H9 (cell line): Measurements from ENCODE around the gene IGFBP4. TPM values are rescaled to one million over a fixed set of nuclear protein-coding genes. Genes with fewer than 3 reads are reported as not detected.
A peak's percentile ranks its signal among the peaks of the same experiment; 100 is the strongest.

Source experiments
- DNase-seq: peaks from one replicate; pipeline ENCODE4 v3.0.0-alpha.2; 2017
- H2AFZ ChIP-seq: one replicate; pipeline ENCODE4 v1.6.1; 2013; ENCODE audit warnings: mild to moderate bottlenecking, low read length, control low read depth, moderate library complexity
- H2AK5ac ChIP-seq: 2 replicates; pipeline ENCODE4 v1.6.1; 2013; ENCODE audit warnings: low read length, control low read depth, mixed read lengths; ENCODE audit not compliant: insufficient read length
- H2BK120ac ChIP-seq: one replicate; pipeline ENCODE4 v1.6.1; 2013; ENCODE audit warnings: low read depth, mild to moderate bottlenecking, low read length, control low read depth, inconsistent platforms; ENCODE audit not compliant: poor library complexity, severe bottlenecking
- H2BK12ac ChIP-seq: 2 replicates; pipeline ENCODE4 v1.6.1; 2013; ENCODE audit warnings: low read length, control low read depth, mixed read lengths, low read depth; ENCODE audit not compliant: insufficient read length
- H2BK15ac ChIP-seq: 2 replicates; pipeline ENCODE4 v1.6.1; 2013; ENCODE audit warnings: low read depth, low read length, control low read depth
- H2BK20ac ChIP-seq: one replicate; pipeline ENCODE4 v1.6.1; 2013; ENCODE audit warnings: low read depth, mild to moderate bottlenecking, low read length, control low read depth, inconsistent platforms; ENCODE audit not compliant: poor library complexity, severe bottlenecking
- H2BK5ac ChIP-seq: 2 replicates; pipeline ENCODE4 v1.6.1; 2013; ENCODE audit warnings: low read length, control low read depth, mixed read lengths; ENCODE audit not compliant: insufficient read length
- H3K14ac ChIP-seq: 2 replicates; pipeline ENCODE4 v1.6.1; 2013; ENCODE audit warnings: low read length, control low read depth; ENCODE audit not compliant: insufficient read depth
- H3K18ac ChIP-seq: 2 replicates; pipeline ENCODE4 v1.6.1; 2013; ENCODE audit warnings: low read depth, mild to moderate bottlenecking, mixed read lengths, low read length, control low read depth; ENCODE audit not compliant: insufficient read length
- H3K23ac ChIP-seq: 2 replicates; pipeline ENCODE4 v1.6.1; 2013; ENCODE audit warnings: low read length, control low read depth, mixed read lengths, low read depth; ENCODE audit not compliant: insufficient read length
- H3K23me2 ChIP-seq: 2 replicates; pipeline ENCODE4 v1.6.1; 2013; ENCODE audit warnings: low read depth, mild to moderate bottlenecking, mixed read lengths, low read length, control low read depth; ENCODE audit not compliant: insufficient read length, poor library complexity, severe bottlenecking
- H3K27ac ChIP-seq: 2 replicates; pipeline ENCODE4 v1.5.1; 2013; ENCODE audit warnings: low read length, control low read depth, mixed read lengths, low read depth; ENCODE audit not compliant: insufficient read length
- H3K27me3 ChIP-seq: 2 replicates; pipeline ENCODE4 v1.6.1; 2013; ENCODE audit warnings: low read length, control low read depth, inconsistent platforms; ENCODE audit not compliant: insufficient read depth
- H3K4ac ChIP-seq: 2 replicates; pipeline ENCODE4 v1.6.1; 2013; ENCODE audit warnings: low read depth, mild to moderate bottlenecking, control low read depth, inconsistent platforms, low read length, moderate library complexity
- H3K4me1 ChIP-seq: 2 replicates; pipeline ENCODE4 v1.6.1; 2013; ENCODE audit warnings: low read length, control low read depth, inconsistent platforms; ENCODE audit not compliant: insufficient read depth
- H3K4me2 ChIP-seq: 2 replicates; pipeline ENCODE4 v1.6.1; 2013; ENCODE audit warnings: low read length, control low read depth, mixed read lengths; ENCODE audit not compliant: insufficient read length, insufficient read depth
- H3K56ac ChIP-seq: 2 replicates; pipeline ENCODE4 v1.6.1; 2013; ENCODE audit warnings: low read depth, mild to moderate bottlenecking, mixed read lengths, low read length, control low read depth; ENCODE audit not compliant: insufficient read length
- H3K79me1 ChIP-seq: 2 replicates; pipeline ENCODE4 v1.6.1; 2013; ENCODE audit warnings: low read depth, mild to moderate bottlenecking, moderate library complexity, low read length, control low read depth, inconsistent platforms; ENCODE audit not compliant: insufficient read depth, poor library complexity, severe bottlenecking
- H3K79me2 ChIP-seq: 2 replicates; pipeline ENCODE4 v1.6.1; 2013; ENCODE audit warnings: low read length, control low read depth, inconsistent platforms; ENCODE audit not compliant: insufficient read depth
- H3K9ac ChIP-seq: 2 replicates; pipeline ENCODE4 v1.6.1; 2013; ENCODE audit warnings: low read length, control low read depth, mixed read lengths; ENCODE audit not compliant: insufficient read length; ENCODE audit errors: extremely low read depth
- H3K9me3 ChIP-seq: one replicate; pipeline ENCODE4 v1.6.1; 2013; ENCODE audit warnings: low read depth, low read length, inconsistent platforms; ENCODE audit not compliant: control insufficient read depth
- H3T11ph ChIP-seq: one replicate; pipeline ENCODE4 v1.6.1; 2013; ENCODE audit warnings: mild to moderate bottlenecking, low read length, control low read depth, inconsistent platforms
- H4K20me1 ChIP-seq: one replicate; pipeline ENCODE4 v1.6.1; 2013; ENCODE audit not compliant: control insufficient read depth, insufficient read length, insufficient read depth
- H4K5ac ChIP-seq: 2 replicates; pipeline ENCODE4 v1.6.1; 2013; ENCODE audit warnings: low read depth, mild to moderate bottlenecking, mixed read lengths, low read length, control low read depth; ENCODE audit not compliant: insufficient read length
- H4K8ac ChIP-seq: replicated peaks from 2 replicates; pipeline ENCODE4 v1.6.1; 2013; ENCODE audit warnings: low read length, control low read depth, mixed read lengths, low read depth; ENCODE audit not compliant: insufficient read length
- H4K91ac ChIP-seq: 2 replicates; pipeline ENCODE4 v1.6.1; 2013; ENCODE audit warnings: low read depth, mild to moderate bottlenecking, moderate library complexity, mixed read lengths, low read length, control low read depth; ENCODE audit not compliant: insufficient read length
- H3K27ac Mint-ChIP-seq, 3 experiments: 2 replicates in 2 of 3; 3 replicates in 1 of 3; pipeline ENCODE4 v1.8.0; 2020 to 2021; ENCODE audit warnings: mixed read lengths in 3 of 3, mild to moderate bottlenecking in 1 of 3, moderate library complexity in 1 of 3
- H3K27me3 Mint-ChIP-seq: 2 replicates; pipeline ENCODE4 v1.8.0; 2021; ENCODE audit warnings: low read depth, mild to moderate bottlenecking, moderate library complexity, mixed read lengths
- H3K36me3 Mint-ChIP-seq, 3 experiments: 2 replicates in 2 of 3; 3 replicates in 1 of 3; pipeline ENCODE4 v1.8.0; 2020 to 2021; ENCODE audit warnings: low read depth in 3 of 3, mixed read lengths in 3 of 3; ENCODE audit not compliant: insufficient read depth in 1 of 3
- H3K4me1 Mint-ChIP-seq, 2 experiments: 2 replicates each; pipeline ENCODE4 v1.8.0; 2020; ENCODE audit warnings: mixed read lengths in 2 of 2
- H3K4me3 Mint-ChIP-seq, 2 experiments: 2 replicates in 1 of 2; 3 replicates in 1 of 2; pipeline ENCODE4 v1.8.0; 2020 to 2021; ENCODE audit warnings: mild to moderate bottlenecking in 2 of 2, mixed read lengths in 2 of 2, moderate library complexity in 1 of 2
- H3K9me3 Mint-ChIP-seq, 2 experiments: 2 replicates in 1 of 2; 3 replicates in 1 of 2; pipeline ENCODE4 v1.8.0; 2020; ENCODE audit warnings: mild to moderate bottlenecking in 2 of 2, mixed read lengths in 2 of 2, moderate library complexity in 1 of 2
- CTCF ChIP-seq: fragments of 200-600 bp; sonication (generic); conservative IDR thresholded peaks from 3 replicates; pipeline ENCODE4 v1.8.0; 2021; ENCODE audit warnings: antibody characterized with exemption, mild to moderate bottlenecking
- WGBS: extraction: QIAGEN DNeasy Blood & Tissue Kit; methylation state at CpG from one replicate; pipeline ENCODE4 v1.1.7; 2013; ENCODE audit warnings: missing lambda C conversion rate, low lambda C conversion rate, mixed read lengths; ENCODE audit not compliant: insufficient read length; ENCODE audit errors: extremely low coverage; 5-methylcytosine and 5-hydroxymethylcytosine counted together
- total RNA-seq: library from RNA; stranded (reverse); gene quantifications from 2 replicates; pipeline ENCODE4 v1.2.1, GENCODE V29; 2021

The IGFBP4 gene
- total RNA-seq, 1 experiment from 2014 or later, result 49.9 TPM

- no peak overlapping the region for H2AK5ac ChIP-seq
- H3K4me3 Mint-ChIP-seq, result no peak overlapping the region; a peak in 1 of 5 replicates
- H3K23me2 ChIP-seq, result no peaks in the 10 kb centered on the region
- no peaks in the 10 kb centered on the region for H3K9me3 Mint-ChIP-seq
- no peaks in the 10 kb centered on the region for H3K9me3 ChIP-seq
- no peaks in the 10 kb centered on the region for H3K27me3 ChIP-seq
- no peak overlapping the region for H2BK5ac ChIP-seq
- peak; percentile 76 for DNase-seq
- H4K5ac ChIP-seq, result no peak overlapping the region
- no peak overlapping the region for H2AFZ ChIP-seq
- H3K27me3 Mint-ChIP-seq, result peaks cover 6% of the 10 kb centered on the region
- H3K36me3 Mint-ChIP-seq, result no peaks in the 10 kb centered on the region
- no peak overlapping the region for H3T11ph ChIP-seq
- H3K4me1 ChIP-seq, result peaks cover 8% of the 10 kb centered on the region
- no peak overlapping the region for H2BK120ac ChIP-seq
- H4K20me1 ChIP-seq, result no peaks in the 10 kb centered on the region
- H3K4me2 ChIP-seq, result no peak overlapping the region
- H3K23ac ChIP-seq, result no peak overlapping the region
- H3K4ac ChIP-seq, result no peak overlapping the region
- H3K18ac ChIP-seq, result no peak overlapping the region
- H2BK15ac ChIP-seq, result no peak overlapping the region
- H3K79me2 ChIP-seq, result no peaks in the 10 kb centered on the region
- H3K4me1 Mint-ChIP-seq, result peaks cover 33 to 37% of the 10 kb centered on the region in 2 experiments
- no peak for TF ChIP-seq CTCF
- peak overlapping the region in 2 of 3 experiments; percentile 21 to 49; a peak in 1 of 7 replicates for H3K27ac Mint-ChIP-seq
- no peak overlapping the region for H3K9ac ChIP-seq
- H2BK12ac ChIP-seq, result no peak overlapping the region
- H4K8ac ChIP-seq, result no peak overlapping the region
- H3K79me1 ChIP-seq, result no peaks in the 10 kb centered on the region
- H3K27ac ChIP-seq, result no peak overlapping the region
- WGBS, result no CpG with 5 or more reads among the region's 12 CpGs
- no peak overlapping the region for H2BK20ac ChIP-seq
- H3K14ac ChIP-seq, result no peak overlapping the region; the same call in 1 of the 2 replicates
- H4K91ac ChIP-seq, result no peak overlapping the region
- H3K56ac ChIP-seq, result no peak overlapping the region
These were observed 37.3 kb downstream of the IGFBP4 start for GRCh38 chr17:40480501-40481003.
